Measurements from ENCODE around the gene L2HGDH.
"Not testable (repeated sequence)": the region's sequence is repeated elsewhere in the genome, so short reads cannot be mapped to it uniquely, and the experiment has no call there.

Gene L2HGDH
- 4.4 to 4.5 reads per million in 2 donors for total RNA-seq

- peak; percentile 73 to 96 (median 83) for DNase-seq
Measured at GRCh38 chr14:50311972-50312733, at the start of gene L2HGDH, which contains the start of gene DMAC2L. Gene L2HGDH (minus strand): TSS chr14:50312229. CDS start chr14:50312150, 79 bp downstream. Gene DMAC2L (plus strand): TSS chr14:50312324. CDS start chr14:50321488, 9,164 bp downstream.

DNA sequence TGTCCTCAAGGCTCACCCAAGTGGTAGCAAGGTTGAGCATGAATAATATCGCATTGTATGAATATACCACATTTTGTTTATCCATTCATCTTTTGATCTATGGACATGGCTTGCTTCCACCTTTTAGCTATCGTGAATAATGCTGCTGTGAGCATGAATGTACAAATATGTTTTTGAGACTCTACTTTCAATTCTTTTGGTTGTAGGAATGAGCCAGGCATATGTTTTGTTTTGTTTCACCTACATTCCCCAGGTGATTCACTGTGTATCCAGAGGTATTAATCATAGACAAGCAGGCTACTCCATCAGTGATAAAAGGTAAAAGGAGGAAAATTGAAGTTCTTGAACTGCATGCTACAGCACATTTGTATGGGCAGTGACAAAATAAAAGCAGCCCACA lies 48.8 kb upstream of the L2HGDH start:
- no peak for DNase-seq

- DNase-seq: no peak
Measured at GRCh38 chr14:50360093-50360492, 48.1 kb upstream of the L2HGDH start.

- no peak for DNase-seq
Measured at GRCh38 chr14:50359631-50360030, 47.6 kb upstream of the L2HGDH start.

DNA sequence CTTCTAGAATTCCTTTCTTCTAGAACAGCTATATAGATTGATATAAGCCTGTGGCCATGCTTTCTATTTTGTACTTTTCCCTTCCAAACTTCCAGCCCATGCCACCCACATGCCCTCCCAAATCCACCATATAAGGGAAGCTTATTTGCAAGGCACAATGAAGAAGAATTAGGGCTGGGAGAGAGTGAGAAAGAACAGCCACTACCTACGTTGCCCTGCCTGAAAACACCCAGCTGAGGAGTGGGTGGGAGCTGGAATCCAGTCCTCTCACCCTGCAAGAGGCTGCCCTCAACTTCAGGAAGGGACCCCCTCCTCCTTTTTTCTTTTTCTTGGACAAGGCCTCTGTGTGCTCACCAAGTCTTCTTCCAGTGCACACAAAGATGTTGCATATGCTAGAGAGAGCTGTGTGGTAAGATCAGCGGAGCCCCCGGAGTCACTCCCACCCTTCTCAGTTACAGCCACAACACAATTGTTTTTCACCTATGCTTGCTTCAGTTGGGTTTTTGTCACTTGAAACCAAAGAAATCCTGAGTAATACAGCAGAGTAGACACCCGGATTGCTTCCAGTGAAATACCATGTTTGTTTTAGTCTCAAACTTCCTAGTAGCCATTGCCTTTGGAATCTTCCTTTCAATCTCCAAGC lies 45.8 kb upstream of the L2HGDH start:
- no peak for DNase-seq

GRCh38 chr14:50357124-50357523 lies 45.1 kb upstream of the L2HGDH start:
- DNase-seq: no peak

DNA sequence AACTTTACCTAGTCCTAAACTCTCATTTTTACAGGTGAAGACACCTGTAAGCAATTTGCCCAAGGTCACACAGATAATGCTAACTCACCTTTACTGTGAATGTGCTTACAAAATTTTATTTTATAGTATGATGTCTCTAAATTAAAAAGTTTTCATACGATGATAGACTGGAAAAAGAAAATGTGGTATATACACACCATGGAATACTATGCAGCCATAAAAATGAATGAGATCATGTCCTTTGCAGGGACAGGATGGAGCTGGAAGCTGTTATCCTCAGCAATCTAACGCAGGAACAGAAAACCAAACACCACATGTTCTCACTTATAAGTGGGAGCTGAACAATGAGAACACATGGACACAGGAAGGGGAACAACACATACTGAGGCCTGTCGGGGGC lies 44.3 kb upstream of the L2HGDH start:
- DNase-seq: not testable (repeated sequence)

DNA sequence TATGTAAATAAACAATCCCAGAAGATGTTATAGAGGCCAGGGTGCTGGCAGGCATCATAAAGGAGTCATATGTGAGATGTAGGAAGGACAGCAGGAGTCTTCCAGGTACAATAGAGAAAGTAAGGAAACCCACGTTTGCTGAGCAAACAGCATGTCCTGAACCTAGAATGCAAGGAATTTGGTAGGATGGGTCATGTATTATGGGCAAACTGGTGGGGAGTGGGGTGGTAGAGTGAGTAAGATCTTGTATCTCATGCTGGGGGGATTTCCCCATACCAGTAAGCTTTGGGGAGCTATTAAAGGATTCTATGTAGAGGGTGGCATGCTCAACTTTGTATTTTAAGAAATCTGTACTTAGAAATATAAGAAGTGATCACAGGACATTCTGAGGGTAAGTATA lies 43.7 kb upstream of the L2HGDH start:
- no peak for DNase-seq

GRCh38 chr14:50354527-50354926 lies 42.5 kb upstream of the L2HGDH start:
- DNase-seq: no peak

GRCh38 chr14:50353126-50353525 lies 41.1 kb upstream of the L2HGDH start:
- no peak for DNase-seq

GRCh38 chr14:50352584-50352983 lies 40.6 kb upstream of the L2HGDH start:
- DNase-seq: no peak

DNA sequence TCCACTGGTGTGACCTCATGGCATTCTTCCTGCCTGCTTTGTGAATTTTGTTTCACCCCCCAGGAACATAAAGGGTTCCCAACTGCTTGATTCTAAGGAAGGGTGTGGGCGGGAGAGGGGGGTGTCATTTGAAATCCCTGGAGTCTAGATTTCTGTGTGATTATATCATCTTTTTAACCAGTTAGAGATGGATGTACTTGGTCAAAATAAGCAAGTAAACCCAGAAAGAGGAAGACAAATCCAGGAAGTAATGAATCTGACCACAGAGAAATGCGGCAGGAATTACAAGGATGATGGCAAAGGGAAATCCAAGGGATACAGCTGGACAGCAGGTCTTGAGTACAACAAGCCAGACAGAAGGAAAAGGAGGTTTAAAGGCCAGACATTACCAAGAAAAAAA lies 38.9 kb upstream of the L2HGDH start:
- no peak for DNase-seq

GRCh38 chr14:50348933-50349332 lies 36.9 kb upstream of the L2HGDH start:
- DNase-seq: no peak

DNA sequence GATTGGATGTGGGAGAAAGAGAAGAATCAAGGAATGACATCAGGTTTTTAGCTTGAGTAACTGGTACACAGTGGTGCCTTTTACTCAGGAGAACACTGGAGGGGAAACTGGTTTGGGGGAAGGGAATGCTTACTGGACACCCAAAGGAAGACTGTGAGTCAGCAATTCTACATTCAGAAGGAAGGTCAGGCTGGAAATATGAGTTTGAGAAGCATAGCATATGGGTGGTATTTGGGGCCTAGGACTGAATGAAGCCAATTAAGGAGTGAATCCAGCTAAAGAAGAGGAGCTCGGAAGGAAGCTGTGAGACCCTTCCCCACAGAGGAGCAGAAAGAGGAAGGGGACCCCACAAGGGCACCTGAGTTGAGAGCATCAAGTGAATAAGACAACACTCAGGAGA lies 35.5 kb upstream of the L2HGDH start:
- no peak for DNase-seq

- no peak for DNase-seq
Measured at GRCh38 chr14:50345846-50346422, 33.9 kb upstream of the L2HGDH start.

GRCh38 chr14:50344876-50345563 lies 33.0 kb upstream of the L2HGDH start:
- no peak for DNase-seq

- peak in 2 of 5 experiments; percentile 60 to 78 for DNase-seq
Measured at GRCh38 chr14:50344116-50344775, 32.2 kb upstream of the L2HGDH start.

- DNase-seq: no peak
Measured at GRCh38 chr14:50343434-50343833, 31.4 kb upstream of the L2HGDH start.

DNA sequence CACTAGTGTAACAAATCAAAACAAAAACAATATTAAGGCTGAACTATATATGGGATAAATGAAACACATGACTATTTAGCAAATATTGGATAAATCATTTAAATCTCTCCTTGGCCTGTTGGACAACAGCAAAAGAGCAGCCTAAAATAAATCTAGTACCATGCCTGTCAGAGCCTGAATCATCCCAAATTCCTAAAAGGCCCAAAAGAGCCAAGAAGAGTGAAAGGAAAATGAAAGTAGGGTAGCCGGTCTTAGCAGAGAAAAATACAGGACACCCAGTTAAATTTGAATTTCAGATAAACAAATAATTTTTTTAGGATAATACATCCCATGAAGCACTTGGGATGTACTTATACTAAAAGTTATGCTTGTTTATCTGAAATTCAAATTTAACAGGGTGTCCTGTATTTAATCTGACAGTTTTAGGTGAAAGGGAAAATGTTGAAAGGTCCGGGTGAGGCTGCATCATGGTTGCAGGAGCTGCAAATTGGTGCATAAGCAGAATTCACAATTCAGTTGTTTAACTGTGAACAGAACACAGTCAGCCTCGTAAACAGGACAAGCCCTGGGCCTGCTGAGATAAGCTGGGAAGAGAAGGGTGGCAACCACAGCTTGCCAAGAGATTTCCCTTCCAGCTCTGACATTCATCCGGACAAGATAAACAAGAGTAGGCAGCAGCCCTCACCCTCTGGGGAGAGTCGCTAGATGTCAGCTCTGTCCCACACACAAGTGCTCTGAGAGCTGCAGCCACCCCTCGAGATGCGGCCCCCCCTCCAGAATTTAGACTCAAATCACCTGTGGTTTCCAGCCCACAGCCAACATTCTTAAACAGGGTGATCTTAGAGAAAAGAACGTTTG lies 30.4 kb upstream of the L2HGDH start:
- peak in 2 of 5 experiments; percentile 10 to 71 for DNase-seq

- DNase-seq: no peak
Measured at GRCh38 chr14:50340963-50341362, 28.9 kb upstream of the L2HGDH start.

DNA sequence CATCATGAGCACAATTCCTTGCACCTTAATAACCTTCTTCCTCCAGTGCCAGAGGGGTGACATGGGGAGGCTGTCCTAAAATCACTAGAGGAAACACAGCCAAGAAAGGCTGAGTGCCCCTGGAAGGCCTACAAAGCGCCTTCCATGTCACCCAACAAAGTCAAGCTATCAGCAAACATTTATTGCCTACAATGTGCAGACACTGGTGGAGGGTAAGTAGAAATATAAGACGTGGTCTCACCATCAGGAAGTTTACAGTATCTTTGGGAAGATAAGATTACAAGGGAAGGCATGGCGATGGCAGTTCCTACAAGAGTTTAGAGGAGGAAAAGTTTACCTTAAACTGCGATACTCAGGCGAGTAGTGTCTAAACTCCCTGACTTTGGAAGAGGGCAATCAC lies 28.0 kb upstream of the L2HGDH start:
- no peak for DNase-seq

All from T-helper 2 cell (primary cell).